H1 (cell line): ENCODE results near the gene THADA. TPM values are rescaled to one million over a fixed set of nuclear protein-coding genes. Genes with fewer than 3 reads are reported as not detected.

Experiments used
- CTCF ChIA-PET: fragments of 300-600 bp; sonication (Branson Sonifier 250); formaldehyde crosslinking; loops from one replicate; lab custom pipeline; 2021; ENCODE audit not compliant: partially characterized antibody; lab: Charles Lee
- POLR2A ChIA-PET: fragments of 300-600 bp; sonication (Branson Sonifier 250); formaldehyde crosslinking; loops from one replicate; lab custom pipeline; 2021; ENCODE audit warnings: inconsistent platforms; ENCODE audit not compliant: partially characterized antibody; lab: Charles Lee
- DNase-seq, 2 experiments: peaks; one replicate each; pipeline versions ENCODE4 v3.0.0 to v3.0.0-alpha.2; 2010 to 2022; ENCODE audit warnings: low spot score in 2 of 2, low read depth in 1 of 2, mixed read lengths in 1 of 2
- FAIRE-seq: peaks from 2 replicates; lab custom pipeline; 2011; peaks lifted over from hg19 to GRCh38; lab: Jason Lieb, UNC
- H2AFZ ChIP-seq: 2 replicates; pipeline ENCODE4 v1.8.1; 2012; ENCODE audit warnings: low read length, inconsistent platforms
- H2AK5ac ChIP-seq: 2 replicates; pipeline ENCODE4 v1.6.1; 2013; ENCODE audit warnings: low read depth, low read length
- H2BK120ac ChIP-seq: replicated peaks from 2 replicates; pipeline ENCODE3; 2013; ENCODE audit warnings: low read depth, low read length, inconsistent platforms
- H2BK12ac ChIP-seq: 2 replicates; pipeline ENCODE4 v1.6.1; 2013; ENCODE audit warnings: low read depth, low read length
- H2BK15ac ChIP-seq: 2 replicates; pipeline ENCODE4 v1.6.1; 2013; ENCODE audit warnings: low read length
- H2BK20ac ChIP-seq: 2 replicates; pipeline ENCODE4 v1.6.1; 2013; ENCODE audit warnings: low read length
- H2BK5ac ChIP-seq: 2 replicates; pipeline ENCODE4 v1.6.1; 2013; ENCODE audit warnings: low read depth, low read length
- H3K14ac ChIP-seq: 2 replicates; pipeline ENCODE4 v1.6.1; 2013; ENCODE audit warnings: inconsistent platforms; ENCODE audit not compliant: insufficient read length
- H3K18ac ChIP-seq: 2 replicates; pipeline ENCODE4 v1.6.1; 2013; ENCODE audit warnings: low read length; ENCODE audit errors: extremely low read depth
- H3K23ac ChIP-seq: 2 replicates; pipeline ENCODE4 v1.6.1; 2013; ENCODE audit warnings: inconsistent platforms; ENCODE audit not compliant: insufficient read length
- H3K23me2 ChIP-seq: 2 replicates; pipeline ENCODE4 v1.6.1; 2013; ENCODE audit warnings: low read depth, low read length
- H3K27ac ChIP-seq: 2 replicates; pipeline ENCODE4 v1.6.1; 2011; ENCODE audit warnings: low read depth, low read length, inconsistent platforms
- H3K27me3 ChIP-seq, 4 experiments: replicated peaks in 1 of 4; 1 replicate in 1 of 4; 2 replicates in 3 of 4; pipeline versions ENCODE4 v1.6.1 to v1.8.1; 2011 to 2013; ENCODE audit warnings: low read length in 3 of 4, mild to moderate bottlenecking in 3 of 4, inconsistent platforms in 2 of 4, mixed read lengths in 2 of 4, moderate library complexity in 1 of 4; ENCODE audit not compliant: control insufficient read depth in 3 of 4, insufficient read depth in 3 of 4; ENCODE audit errors: extremely low read depth in 1 of 4
- H3K36me3 ChIP-seq, 4 experiments: 2 replicates each; pipeline versions ENCODE4 v1.6.1 to v1.8.1; 2011 to 2013; ENCODE audit warnings: mild to moderate bottlenecking in 4 of 4, low read length in 3 of 4, moderate library complexity in 2 of 4, control low read depth in 1 of 4, inconsistent platforms in 1 of 4; ENCODE audit not compliant: insufficient read depth in 4 of 4, control insufficient read depth in 2 of 4
- H3K4ac ChIP-seq: replicated peaks from 2 replicates; pipeline ENCODE3; 2013; ENCODE audit warnings: low read length, low read depth, mixed read lengths, inconsistent platforms; ENCODE audit not compliant: insufficient read length
- H3K4me1 ChIP-seq, 4 experiments: replicated peaks in 1 of 4; 1 replicate in 1 of 4; 2 replicates in 3 of 4; pipeline versions ENCODE4 v1.6.1 to v1.8.1; 2011 to 2013; ENCODE audit warnings: low read length in 3 of 4, inconsistent platforms in 2 of 4, mixed read lengths in 1 of 4; ENCODE audit not compliant: insufficient read depth in 4 of 4, control insufficient read depth in 3 of 4
- H3K4me2 ChIP-seq, 2 experiments: 2 replicates each; pipeline versions ENCODE4 v1.6.1 to v1.8.1; 2011 to 2013; ENCODE audit warnings: low read depth in 2 of 2, low read length in 2 of 2, control low read depth in 1 of 2, inconsistent platforms in 1 of 2, mild to moderate bottlenecking in 1 of 2; ENCODE audit not compliant: insufficient read depth in 1 of 2
- H3K4me3 ChIP-seq, 4 experiments: fragments of 200-600, 300-600 bp in 1 of 4; sonication (generic), shearing (Covaris generic), sonication (Bioruptor Twin) in 1 of 4; 2 replicates each; pipeline versions ENCODE4 v1.5.1 to v1.8.1; 2011 to 2016; ENCODE audit warnings: low read length in 4 of 4, low read depth in 3 of 4, control low read depth in 2 of 4, inconsistent platforms in 2 of 4, mild to moderate bottlenecking in 2 of 4, mixed read lengths in 1 of 4, moderate library complexity in 1 of 4; ENCODE audit not compliant: insufficient read depth in 2 of 4; ENCODE audit errors: extremely low read depth in 1 of 4
- H3K56ac ChIP-seq: replicated peaks from 2 replicates; pipeline ENCODE3; 2013; ENCODE audit warnings: low read depth, mild to moderate bottlenecking, mixed read lengths, low read length, inconsistent platforms; ENCODE audit not compliant: insufficient read length
- H3K79me1 ChIP-seq: 2 replicates; pipeline ENCODE4 v1.6.1; 2013; ENCODE audit warnings: low read depth, low read length, control low read depth
- H3K79me2 ChIP-seq, 2 experiments: 2 replicates each; pipeline versions ENCODE4 v1.6.1 to v1.8.1; 2012 to 2013; ENCODE audit warnings: low read length in 2 of 2, mild to moderate bottlenecking in 2 of 2, inconsistent platforms in 1 of 2; ENCODE audit not compliant: insufficient read depth in 2 of 2, control insufficient read depth in 1 of 2
- H3K9ac ChIP-seq, 4 experiments: replicated peaks in 1 of 4; 1 replicate in 1 of 4; 2 replicates in 3 of 4; pipeline versions ENCODE4 v1.6.1 to v1.8.1; 2011 to 2013; ENCODE audit warnings: low read depth in 3 of 4, low read length in 3 of 4, control low read depth in 2 of 4, mild to moderate bottlenecking in 2 of 4, moderate library complexity in 2 of 4, inconsistent platforms in 1 of 4; ENCODE audit errors: extremely low read depth in 1 of 4
- H3K9me3 ChIP-seq, 2 experiments: 2 replicates each; pipeline versions ENCODE4 v1.6.1 to v1.8.1; 2012 to 2013; ENCODE audit warnings: mild to moderate bottlenecking in 2 of 2, moderate library complexity in 2 of 2, control low read depth in 1 of 2, inconsistent platforms in 1 of 2, low read depth in 1 of 2, low read length in 1 of 2, mixed read lengths in 1 of 2; ENCODE audit not compliant: insufficient read depth in 2 of 2
- H4K20me1 ChIP-seq, 2 experiments: replicated peaks in 1 of 2; 2 replicates each; pipeline versions ENCODE3 to v1.8.1; 2011 to 2013; ENCODE audit warnings: inconsistent platforms in 2 of 2, low read length in 2 of 2, mild to moderate bottlenecking in 1 of 2; ENCODE audit not compliant: insufficient read depth in 2 of 2, control insufficient read depth in 1 of 2
- H4K5ac ChIP-seq: 2 replicates; pipeline ENCODE4 v1.6.1; 2013; ENCODE audit warnings: low read length, low read depth, mixed read lengths, inconsistent platforms; ENCODE audit not compliant: insufficient read length
- H4K8ac ChIP-seq: 2 replicates; pipeline ENCODE4 v1.8.0; 2013; ENCODE audit warnings: mild to moderate bottlenecking, moderate library complexity, low read length, inconsistent platforms; ENCODE audit not compliant: insufficient read depth; ENCODE audit errors: extremely low read depth
- H4K91ac ChIP-seq: replicated peaks from 2 replicates; pipeline ENCODE3; 2013; ENCODE audit warnings: low read length, mixed read lengths, inconsistent platforms; ENCODE audit not compliant: insufficient read length
- POLR2AphosphoS5 ChIP-seq: IDR thresholded peaks from 2 replicates; pipeline ENCODE4 v1.6.1; 2011; ENCODE audit warnings: low read depth, low read length
- RAD21 ChIP-seq, 2 experiments: IDR thresholded peaks in 1 of 2; conservative IDR thresholded peaks in 1 of 2; 2 replicates each; pipeline ENCODE4 v1.6.1; 2011; ENCODE audit warnings: low read depth in 2 of 2, low read length in 2 of 2, improper control_type of control experiment in 1 of 2, inconsistent platforms in 1 of 2, mild to moderate bottlenecking in 1 of 2, moderate library complexity in 1 of 2
- WGBS, 2 experiments: shearing (Covaris generic) in 1 of 2; methylation state at CpG; one replicate each; pipeline versions ENCODE4 v1.1.6 to v1.1.7; 2013 to 2015; ENCODE audit warnings: low lambda C conversion rate in 2 of 2, mixed read lengths in 2 of 2, inconsistent platforms in 1 of 2, low coverage in 1 of 2, missing lambda C conversion rate in 1 of 2; ENCODE audit not compliant: insufficient replicate concordance in 2 of 2, insufficient coverage in 1 of 2, insufficient read length in 1 of 2; ENCODE audit errors: extremely low coverage in 1 of 2, missing lambda C conversion rate in 1 of 2; 5-methylcytosine and 5-hydroxymethylcytosine counted together
- polyA plus RNA-seq, 7 experiments: library from polyadenylated mRNA; depleted of rRNA in 3 of 7; stranded (reverse) in 5 of 7; unstranded in 2 of 7; fragments of >200 nt in 5 of 7; fragments of 200-250 nt in 2 of 7; gene quantifications; 1 replicate in 5 of 7; 2 replicates in 1 of 7; 4 replicates in 1 of 7; pipeline versions ENCODE4 v1.2.1 to v1.2.3, GENCODE V29; 2011 to 2013; ENCODE audit warnings: missing spikeins in 2 of 7, mixed read lengths in 2 of 7
- total RNA-seq: library from RNA; stranded (reverse); fragmentation: NEBNext Ultra II Directional; extraction: Animal tissue kit (Norgen Biotek cat#: 25700); gene quantifications from 2 replicates; pipeline ENCODE4 v1.2.1, GENCODE V29; 2021

Gene THADA
- total and polyA plus RNA-seq, 2 of the 8 experiments (the other 6 are each of a cell fraction or from before 2014, with no cell fraction given): 22.4 to 26.8 TPM

DNA sequence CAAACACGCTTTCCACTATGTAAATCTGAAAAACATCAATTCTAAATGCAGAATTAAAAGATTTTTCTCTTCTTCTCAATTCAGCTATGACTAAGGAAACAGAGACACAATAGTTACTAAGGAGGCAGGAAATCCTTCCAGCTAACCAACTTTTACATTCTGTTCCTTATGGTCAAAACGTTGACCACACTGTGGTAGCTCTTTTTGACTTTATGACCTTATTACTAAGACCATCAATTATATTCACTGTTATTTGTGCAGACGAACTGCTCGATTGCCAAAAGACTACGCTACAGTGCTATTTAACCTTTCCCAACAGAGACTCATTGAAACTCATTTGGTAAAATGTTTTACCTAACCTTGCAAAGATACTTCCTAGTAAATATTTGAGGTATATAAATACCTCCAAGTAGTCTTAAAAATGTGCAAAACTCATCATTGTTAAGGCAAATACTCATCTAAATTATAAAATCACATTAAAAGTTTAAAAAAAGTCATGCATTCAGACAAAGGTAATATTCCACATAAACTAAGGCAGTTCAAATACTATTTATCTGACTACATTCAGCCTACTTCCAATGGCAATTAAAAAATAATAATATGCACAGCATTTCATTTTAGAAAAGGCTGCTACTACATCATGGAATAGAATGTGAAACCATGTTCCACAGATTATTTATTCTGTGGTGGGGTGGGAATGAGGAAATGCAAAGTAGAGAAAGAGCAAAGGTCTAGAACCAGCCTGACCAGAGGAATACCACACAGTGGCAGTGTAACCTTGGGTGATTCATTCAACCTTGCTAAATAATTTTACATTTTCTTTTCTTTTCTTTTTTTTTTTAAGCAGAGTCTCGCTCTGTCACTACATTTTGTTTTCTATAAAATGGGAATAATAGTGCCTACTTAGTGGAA, 139.9 kb downstream of the THADA start:
- Histone ChIP-seq H3K79me1 (no peaks in the 10 kb centered on the region), H3K27ac (no peak overlapping the region), H3K4me2 (no peak overlapping the region), H2BK5ac (no peak overlapping the region), H3K79me2 (no peaks in the 10 kb centered on the region), H2BK120ac (no peak overlapping the region), H3K27me3 (no peaks in the 10 kb centered on the region), H2BK20ac (no peak overlapping the region), H2BK12ac (no peak overlapping the region), H4K20me1 (no peaks in the 10 kb centered on the region), H3K9ac (no peak overlapping the region), H3K23me2 (no peaks in the 10 kb centered on the region; the same call in 1 of the 2 replicates), H4K8ac (no peak overlapping the region), H4K91ac (no peak overlapping the region), H3K36me3 (no peaks in the 10 kb centered on the region), H2AK5ac (no peak overlapping the region), H2BK15ac (no peak overlapping the region), H3K4me3 (no peak overlapping the region), H3K9me3 (no peaks in the 10 kb centered on the region), H3K18ac (no peak overlapping the region), H4K5ac (no peak overlapping the region), H3K4me1 (no peaks in the 10 kb centered on the region), H3K56ac (no peak overlapping the region), H3K14ac (no peak overlapping the region), H3K23ac (no peak overlapping the region), H3K4ac (no peak overlapping the region), H2AFZ (no peak overlapping the region)
- TF ChIP-seq POLR2AphosphoS5 (no peak), RAD21 (IDR thresholded peaks at IDR 0.05 in 1 of 2, conservative IDR thresholded peaks at IDR 0.05 in 1 of 2; ENCODE audit: low read depth in 2 of 2, low read length in 2 of 2) (peak in 1 of 2 experiments; percentile 29; a peak in 3 of 4 replicates)
- no peak for DNase-seq
- ChIA-PET CTCF (interaction anchor here (0.6 to 2.2 kb wide), 4 partner anchors 11 to 1853 kb away, joined by 3 to 13 read pairs (median 4); no protein-coding TSS in a partner anchor), POLR2A (interaction anchor here (0.6 to 0.7 kb wide), 2 partner anchors 7 to 178 kb away, joined by 3 read pairs; no protein-coding TSS in a partner anchor)
- 83% methylated on average over 6 of the region's 6 CpGs; no CpG with 5 or more reads in 1 of the 2 experiments for WGBS, 2 experiments
- no peak for FAIRE-seq
